ENCODE data around the gene RAB26. TPM values are rescaled to one million over a fixed set of nuclear protein-coding genes. Genes with fewer than 3 reads are reported as not detected.
"Not testable (repeated sequence)": the region's sequence is repeated elsewhere in the genome, so short reads cannot be mapped to it uniquely, and the experiment has no call there.

The RAB26 gene, protein sequence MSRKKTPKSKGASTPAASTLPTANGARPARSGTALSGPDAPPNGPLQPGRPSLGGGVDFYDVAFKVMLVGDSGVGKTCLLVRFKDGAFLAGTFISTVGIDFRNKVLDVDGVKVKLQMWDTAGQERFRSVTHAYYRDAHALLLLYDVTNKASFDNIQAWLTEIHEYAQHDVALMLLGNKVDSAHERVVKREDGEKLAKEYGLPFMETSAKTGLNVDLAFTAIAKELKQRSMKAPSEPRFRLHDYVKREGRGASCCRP
- 0.64 and 0.98 TPM in 2 replicates for total RNA-seq
- long read RNA-seq, partial matches to known transcripts, result 0 of 5 reads
- long read RNA-seq, other reads (novel, unspliced or antisense), result 5 of 5 reads

DNA sequence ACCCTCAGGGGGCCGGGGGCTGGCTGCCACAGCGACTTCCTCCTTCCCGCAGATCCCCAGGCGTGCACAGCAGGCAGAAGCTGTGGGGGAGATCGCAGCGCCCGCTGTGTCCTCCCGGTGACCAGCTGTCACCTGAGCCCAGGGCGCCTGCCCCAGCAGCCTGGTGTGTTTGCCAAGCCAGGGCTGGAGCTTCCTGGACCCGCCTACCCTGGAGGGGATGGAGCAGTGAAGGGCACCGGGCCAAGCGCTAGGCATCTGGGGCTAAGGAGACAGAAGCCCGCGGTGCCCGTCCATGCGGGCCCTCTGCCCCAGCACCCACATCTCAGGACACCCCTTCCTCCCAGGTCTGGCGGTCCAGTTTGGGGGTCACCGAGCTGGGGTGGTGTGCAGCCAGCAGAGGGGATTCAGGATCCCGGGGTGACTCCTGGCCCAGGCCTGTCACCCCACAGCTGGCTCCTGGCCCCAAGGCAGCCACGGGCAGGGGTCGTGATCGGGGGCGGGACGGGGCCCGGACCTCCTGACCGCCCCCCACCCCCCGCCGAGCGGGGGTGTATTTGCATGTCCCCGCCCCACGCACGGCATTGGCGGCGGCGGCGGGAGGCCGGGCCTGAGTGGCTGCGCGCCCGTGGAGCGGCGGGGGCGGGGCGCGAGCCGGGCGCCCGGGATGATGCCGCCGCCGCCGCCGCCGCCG is at the start of gene RAB26:
Gene RAB26 (plus strand): TSS at position 645 of the 691 bp plus-strand sequence. CDS start 159 bp downstream, outside the sequence.
- no peaks in the 10 kb centered on the region for H3K9me3 Mint-ChIP-seq
- H3K4me3 Mint-ChIP-seq, result peak within 1 kb of the TSS; percentile 87
- H3K36me3 Mint-ChIP-seq (ENCODE audit: low read depth), result peaks cover 5% of the 10 kb centered on the region
- no peak within 1 kb of the TSS for H3K27ac Mint-ChIP-seq (ENCODE audit: unreplicated experiment)
- TF ChIP-seq, protein P1, sequence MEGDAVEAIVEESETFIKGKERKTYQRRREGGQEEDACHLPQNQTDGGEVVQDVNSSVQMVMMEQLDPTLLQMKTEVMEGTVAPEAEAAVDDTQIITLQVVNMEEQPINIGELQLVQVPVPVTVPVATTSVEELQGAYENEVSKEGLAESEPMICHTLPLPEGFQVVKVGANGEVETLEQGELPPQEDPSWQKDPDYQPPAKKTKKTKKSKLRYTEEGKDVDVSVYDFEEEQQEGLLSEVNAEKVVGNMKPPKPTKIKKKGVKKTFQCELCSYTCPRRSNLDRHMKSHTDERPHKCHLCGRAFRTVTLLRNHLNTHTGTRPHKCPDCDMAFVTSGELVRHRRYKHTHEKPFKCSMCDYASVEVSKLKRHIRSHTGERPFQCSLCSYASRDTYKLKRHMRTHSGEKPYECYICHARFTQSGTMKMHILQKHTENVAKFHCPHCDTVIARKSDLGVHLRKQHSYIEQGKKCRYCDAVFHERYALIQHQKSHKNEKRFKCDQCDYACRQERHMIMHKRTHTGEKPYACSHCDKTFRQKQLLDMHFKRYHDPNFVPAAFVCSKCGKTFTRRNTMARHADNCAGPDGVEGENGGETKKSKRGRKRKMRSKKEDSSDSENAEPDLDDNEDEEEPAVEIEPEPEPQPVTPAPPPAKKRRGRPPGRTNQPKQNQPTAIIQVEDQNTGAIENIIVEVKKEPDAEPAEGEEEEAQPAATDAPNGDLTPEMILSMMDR (conservative IDR thresholded peaks at IDR 0.05), result no peak
- H3K27me3 Mint-ChIP-seq (ENCODE audit: low read depth), result peaks cover 7% of the 10 kb centered on the region
- peaks cover 23% of the 10 kb centered on the region for H3K4me1 Mint-ChIP-seq
- DNase-seq (ENCODE audit: low read depth, low spot score), result peak; percentile 40

DNA sequence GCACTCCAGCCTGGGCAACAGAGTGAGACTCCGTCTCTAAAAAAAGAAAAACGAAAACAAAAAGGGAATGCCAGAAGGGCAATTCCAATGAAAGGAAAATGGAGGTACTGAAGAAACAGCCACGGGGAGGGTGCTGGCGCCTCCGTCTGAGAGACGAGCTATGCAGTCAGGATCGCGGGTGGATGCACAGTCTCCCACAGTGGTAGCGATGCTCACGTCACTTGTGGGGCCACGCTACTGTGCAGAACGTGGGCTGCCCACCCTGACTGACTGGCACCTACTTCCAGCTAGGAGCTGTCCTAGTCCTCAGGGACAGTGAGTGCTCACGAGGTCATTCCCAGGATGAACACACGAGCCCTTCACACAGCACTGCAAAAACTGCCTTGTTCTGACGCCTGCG is 46.8 kb upstream of the RAB26 start:
- not testable (repeated sequence) for H3K27me3 Mint-ChIP-seq (ENCODE audit: low read depth); H3K4me3 Mint-ChIP-seq; H3K4me1 Mint-ChIP-seq; H3K36me3 Mint-ChIP-seq (ENCODE audit: low read depth); H3K9me3 Mint-ChIP-seq; DNase-seq (ENCODE audit: low read depth, low spot score); H3K27ac Mint-ChIP-seq (ENCODE audit: unreplicated experiment)

DNA sequence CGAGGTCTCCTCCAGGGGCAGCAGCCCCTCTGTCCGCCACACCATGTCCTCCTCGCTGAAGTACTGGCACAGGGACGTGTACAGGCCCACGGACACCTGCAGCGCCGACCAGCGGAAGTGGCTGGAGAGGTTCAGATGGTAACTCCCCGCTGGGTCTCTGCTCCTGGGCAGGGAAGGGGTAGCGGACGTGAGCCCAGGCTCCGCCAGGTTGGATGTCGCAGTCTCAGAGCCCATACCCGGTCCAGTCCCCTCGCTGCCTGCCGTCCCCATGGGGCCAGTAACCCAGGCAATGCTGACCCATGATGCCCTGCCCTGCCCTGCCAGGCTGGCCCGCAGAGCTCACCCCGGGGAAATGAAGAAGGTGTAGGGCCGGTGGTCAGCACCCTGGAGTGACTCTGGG is 46.0 kb upstream of the RAB26 start:
- H3K4me3 Mint-ChIP-seq, result no peak overlapping the region
- H3K27ac Mint-ChIP-seq (ENCODE audit: unreplicated experiment), result no peak overlapping the region
- DNase-seq (ENCODE audit: low read depth, low spot score), result no peak
- TF ChIP-seq, protein P1 (conservative IDR thresholded peaks at IDR 0.05), result no peak
- H3K27me3 Mint-ChIP-seq (ENCODE audit: low read depth), result no peaks in the 10 kb centered on the region
- no peaks in the 10 kb centered on the region for H3K9me3 Mint-ChIP-seq
- no peaks in the 10 kb centered on the region for H3K36me3 Mint-ChIP-seq (ENCODE audit: low read depth)
- no peaks in the 10 kb centered on the region for H3K4me1 Mint-ChIP-seq

DNA sequence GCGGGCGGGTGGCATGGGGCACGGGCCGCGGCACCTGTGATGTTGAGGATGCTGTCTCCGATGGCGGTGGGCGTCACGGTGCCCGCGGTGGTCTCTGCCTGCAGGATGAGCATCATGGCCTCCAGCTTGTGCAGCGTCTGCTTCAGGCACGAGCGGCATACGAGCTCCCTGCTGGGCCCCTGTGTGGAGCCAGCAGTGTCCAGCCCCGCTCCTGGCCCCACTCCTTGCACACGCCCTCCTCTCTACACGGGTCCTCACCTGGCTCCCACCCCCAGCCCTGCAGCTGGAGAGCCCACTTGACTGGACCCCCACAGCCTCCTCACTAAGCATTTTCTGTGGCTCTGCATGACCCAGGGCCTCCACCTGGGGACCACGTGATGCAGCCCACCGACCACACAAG is 44.0 kb upstream of the RAB26 start:
- H3K9me3 Mint-ChIP-seq; H3K36me3 Mint-ChIP-seq (ENCODE audit: low read depth); H3K27ac Mint-ChIP-seq (ENCODE audit: unreplicated experiment); H3K27me3 Mint-ChIP-seq (ENCODE audit: low read depth); H3K4me1 Mint-ChIP-seq; H3K4me3 Mint-ChIP-seq; DNase-seq (ENCODE audit: low read depth, low spot score): not testable (repeated sequence)

DNA sequence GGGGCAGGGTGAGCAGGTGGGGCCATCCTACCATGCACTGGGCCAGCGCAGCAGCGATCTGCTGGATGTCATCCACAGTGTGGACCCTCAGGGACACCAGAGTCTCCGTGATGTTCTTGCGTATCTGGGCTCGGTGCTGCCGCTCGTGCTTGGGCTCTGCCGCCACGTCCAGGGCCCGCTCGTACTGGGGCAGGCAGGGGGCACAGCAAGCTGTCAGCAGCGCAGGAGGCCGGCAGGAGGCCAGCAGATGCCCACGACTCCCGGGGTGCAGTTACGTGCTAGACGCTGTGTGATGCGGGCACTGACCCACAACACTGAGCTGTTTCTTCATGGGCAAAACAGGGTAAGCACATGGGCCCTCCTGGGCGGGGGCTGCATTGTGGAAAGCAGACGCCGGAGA is 43.1 kb upstream of the RAB26 start:
- H3K36me3 Mint-ChIP-seq (ENCODE audit: low read depth); H3K27me3 Mint-ChIP-seq (ENCODE audit: low read depth); H3K4me1 Mint-ChIP-seq; H3K27ac Mint-ChIP-seq (ENCODE audit: unreplicated experiment); H3K4me3 Mint-ChIP-seq; DNase-seq (ENCODE audit: low read depth, low spot score); H3K9me3 Mint-ChIP-seq: not testable (repeated sequence)

DNA sequence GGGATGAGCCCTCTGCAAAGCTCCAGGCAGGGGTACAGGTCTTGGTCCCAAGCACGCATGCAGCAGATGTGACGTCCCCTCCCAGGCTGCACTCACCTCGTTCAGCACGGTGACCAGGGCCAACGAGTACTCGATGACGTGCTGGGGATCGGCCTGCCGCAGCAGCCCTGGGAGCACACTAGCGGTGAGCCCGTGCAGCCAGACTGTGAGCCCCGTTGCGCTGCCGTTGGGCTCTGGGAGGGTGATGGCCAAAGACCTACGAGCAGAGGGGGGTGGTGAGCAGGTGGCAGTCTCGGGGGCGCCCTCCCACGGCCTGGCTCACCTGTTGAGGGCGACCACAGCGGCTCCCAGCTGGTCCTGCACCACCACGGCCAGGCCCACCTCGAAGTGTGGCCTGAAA is 42.7 kb upstream of the RAB26 start:
- not testable (repeated sequence) for H3K9me3 Mint-ChIP-seq; H3K36me3 Mint-ChIP-seq (ENCODE audit: low read depth); H3K27me3 Mint-ChIP-seq (ENCODE audit: low read depth); H3K4me3 Mint-ChIP-seq; H3K27ac Mint-ChIP-seq (ENCODE audit: unreplicated experiment); H3K4me1 Mint-ChIP-seq; DNase-seq (ENCODE audit: low read depth, low spot score)

DNA sequence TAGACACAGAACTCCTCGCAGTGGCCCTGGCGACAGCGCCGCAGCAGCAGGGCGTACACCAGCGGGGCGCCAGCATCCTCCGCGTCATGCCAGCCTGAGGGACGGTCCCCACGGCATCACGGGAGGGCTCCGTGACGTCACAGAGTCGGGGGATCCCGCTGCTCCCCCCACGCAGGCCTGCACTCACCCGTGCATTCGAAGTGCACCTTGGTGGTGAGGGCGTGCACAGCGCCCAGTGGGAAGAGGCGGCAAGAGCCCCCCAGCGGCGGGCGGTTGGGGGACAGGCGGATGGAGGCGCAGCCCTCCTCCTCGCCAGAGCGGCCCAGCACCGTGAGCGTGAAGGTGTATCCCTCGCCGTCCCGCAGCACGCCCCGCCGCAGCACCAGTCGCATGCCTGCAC is 42.2 kb upstream of the RAB26 start:
- H3K9me3 Mint-ChIP-seq; H3K4me3 Mint-ChIP-seq; H3K36me3 Mint-ChIP-seq (ENCODE audit: low read depth); DNase-seq (ENCODE audit: low read depth, low spot score); H3K27ac Mint-ChIP-seq (ENCODE audit: unreplicated experiment); H3K27me3 Mint-ChIP-seq (ENCODE audit: low read depth); H3K4me1 Mint-ChIP-seq: not testable (repeated sequence)

DNA sequence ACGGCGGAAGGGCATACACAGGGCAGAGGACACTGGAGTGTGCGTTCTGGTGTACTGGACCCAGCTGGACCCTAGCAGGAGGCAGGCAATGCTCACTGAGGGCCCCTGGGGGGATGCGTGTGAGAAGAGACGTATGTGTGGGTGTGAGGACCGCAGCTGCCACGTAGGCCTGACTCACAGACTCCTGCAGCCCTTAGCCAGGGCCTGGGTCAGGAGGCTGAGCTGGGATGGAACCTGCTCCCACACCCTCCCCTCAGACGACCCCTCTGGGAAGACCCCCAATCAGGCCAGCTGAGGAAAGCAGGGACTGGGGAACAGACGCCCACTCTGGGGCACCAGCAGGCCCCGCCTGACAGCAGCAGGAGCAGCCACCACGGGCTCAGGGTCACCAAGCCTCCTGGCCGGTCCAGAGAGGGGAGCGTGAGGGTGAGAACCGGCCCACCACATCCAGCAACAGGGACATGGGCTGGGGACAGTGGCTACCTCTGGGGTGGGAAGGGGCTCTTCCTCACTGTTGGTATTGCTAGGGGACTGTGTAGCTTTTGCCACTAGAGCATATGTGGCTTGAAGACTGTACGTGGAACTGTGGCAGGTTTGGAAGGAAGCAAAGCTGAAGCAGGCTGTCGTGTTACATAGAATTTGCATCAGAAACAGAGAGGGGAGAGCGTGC is 41.2 kb upstream of the RAB26 start:
- H3K36me3 Mint-ChIP-seq (ENCODE audit: low read depth); H3K27ac Mint-ChIP-seq (ENCODE audit: unreplicated experiment): not testable (repeated sequence)

DNA sequence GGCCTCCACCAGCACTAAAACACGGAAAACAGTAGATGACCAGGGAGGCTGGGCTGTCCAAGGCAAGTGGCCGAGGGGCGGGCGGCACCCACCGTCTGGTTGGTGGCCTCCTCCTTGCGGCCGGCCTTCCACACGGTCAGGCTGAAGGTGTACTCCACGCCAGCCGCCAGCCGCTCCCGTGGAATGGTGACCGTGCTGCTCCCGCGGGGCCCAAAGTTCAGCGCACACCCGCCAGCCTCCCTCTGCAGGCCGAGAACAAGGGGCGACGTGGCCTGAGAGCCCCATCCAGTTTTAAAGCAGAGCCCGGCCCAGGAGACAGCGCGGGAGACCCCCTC is 40.7 kb upstream of the RAB26 start:
- not testable (repeated sequence) for DNase-seq (ENCODE audit: low read depth, low spot score); H3K36me3 Mint-ChIP-seq (ENCODE audit: low read depth); H3K4me3 Mint-ChIP-seq; H3K9me3 Mint-ChIP-seq; H3K4me1 Mint-ChIP-seq; H3K27me3 Mint-ChIP-seq (ENCODE audit: low read depth); H3K27ac Mint-ChIP-seq (ENCODE audit: unreplicated experiment)

More for the DNA sequence above, 41.2 kb upstream of the RAB26 start:
- H3K4me3 Mint-ChIP-seq; H3K9me3 Mint-ChIP-seq; H3K27me3 Mint-ChIP-seq (ENCODE audit: low read depth); H3K4me1 Mint-ChIP-seq; DNase-seq (ENCODE audit: low read depth, low spot score): not testable (repeated sequence)

DNA sequence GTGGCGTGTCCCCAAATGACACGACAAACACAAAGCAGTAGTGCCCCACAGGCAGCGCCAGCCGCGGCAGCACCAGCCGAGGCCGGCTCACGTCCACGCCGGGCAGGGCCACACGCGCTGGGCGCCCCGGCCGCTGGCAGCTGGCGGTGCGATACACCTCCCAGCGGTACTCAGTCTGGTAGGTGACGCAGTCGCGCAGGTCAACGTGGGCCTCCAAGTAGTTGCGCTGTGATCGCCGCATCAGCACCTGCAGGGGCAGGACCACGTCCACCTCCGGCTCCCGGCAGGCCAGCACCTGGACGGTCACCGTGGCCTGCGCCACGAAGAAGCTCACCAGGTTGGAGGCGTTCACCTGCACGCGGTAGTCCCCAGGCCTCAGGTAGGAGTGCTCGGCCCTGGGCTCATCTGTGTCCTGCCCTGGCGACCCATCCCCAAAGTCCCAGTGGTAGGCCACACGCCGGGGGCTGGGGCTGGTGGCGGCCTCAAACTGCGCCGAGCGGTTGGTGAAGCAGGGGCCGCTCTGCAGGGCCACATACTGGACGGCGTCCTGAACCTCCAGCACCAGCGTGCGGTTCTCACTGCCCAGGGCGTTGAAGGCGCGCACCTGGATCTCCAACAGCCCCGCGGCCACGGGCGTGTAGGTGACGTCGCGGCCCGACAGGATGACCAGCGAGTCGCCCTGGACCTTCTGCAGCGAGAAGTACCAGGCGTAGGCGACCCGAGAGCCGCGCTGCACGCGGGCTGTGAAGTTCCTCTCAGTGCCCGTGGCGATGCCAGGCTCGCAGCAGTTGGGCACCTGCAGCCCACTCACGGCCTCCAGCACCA is 39.8 kb upstream of the RAB26 start:
- not testable (repeated sequence) for H3K4me1 Mint-ChIP-seq; H3K27ac Mint-ChIP-seq (ENCODE audit: unreplicated experiment); DNase-seq (ENCODE audit: low read depth, low spot score); H3K27me3 Mint-ChIP-seq (ENCODE audit: low read depth); H3K9me3 Mint-ChIP-seq; H3K36me3 Mint-ChIP-seq (ENCODE audit: low read depth); H3K4me3 Mint-ChIP-seq

DNA sequence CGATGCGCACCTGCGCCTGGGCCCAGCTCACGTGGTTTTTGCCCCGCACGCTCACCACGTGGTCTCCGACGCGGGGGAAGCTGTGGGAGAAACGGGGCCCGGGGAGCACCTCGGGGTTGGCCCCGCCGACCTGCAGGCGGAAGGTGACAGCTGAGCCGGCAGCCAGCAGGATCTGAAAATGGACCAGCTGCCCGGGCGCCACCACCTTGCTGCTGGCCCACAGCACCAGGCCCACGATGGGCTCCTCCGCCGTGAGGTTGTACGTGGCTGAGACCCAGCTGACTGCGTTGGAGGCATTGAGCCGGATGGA is 39.2 kb upstream of the RAB26 start:
- not testable (repeated sequence) for H3K36me3 Mint-ChIP-seq (ENCODE audit: low read depth); H3K27ac Mint-ChIP-seq (ENCODE audit: unreplicated experiment); H3K27me3 Mint-ChIP-seq (ENCODE audit: low read depth); H3K4me3 Mint-ChIP-seq; DNase-seq (ENCODE audit: low read depth, low spot score); H3K9me3 Mint-ChIP-seq; H3K4me1 Mint-ChIP-seq
